ENCODE results near the gene MEMO1.

Gene MEMO1

GRCh38 chr2:32003791-32004190 is 7.0 kb downstream of the MEMO1 start:
- no peak overlapping the region for H3K27ac ChIP-seq
- TF ChIP-seq ZFX (IDR thresholded peaks at IDR 0.05; ENCODE audit: borderline replicate concordance) (no peak), CTCF (IDR thresholded peaks at IDR 0.05) (no peak)

GRCh38 chr2:32002406-32002805 is 8.4 kb downstream of the MEMO1 start:
- H3K27ac ChIP-seq, result no peak overlapping the region
- TF ChIP-seq ZFX (IDR thresholded peaks at IDR 0.05; ENCODE audit: borderline replicate concordance), result no peak
- no peak for TF ChIP-seq CTCF (IDR thresholded peaks at IDR 0.05)

- TF ChIP-seq CTCF (IDR thresholded peaks at IDR 0.05) (no peak), ZFX (IDR thresholded peaks at IDR 0.05; ENCODE audit: borderline replicate concordance) (no peak)
- H3K27ac ChIP-seq, result no peak overlapping the region
These were observed 11.4 kb downstream of the MEMO1 start for GRCh38 chr2:31999438-31999837.

GRCh38 chr2:31998731-31999383 is 12.0 kb downstream of the MEMO1 start:
- TF ChIP-seq CTCF (IDR thresholded peaks at IDR 0.05), result no peak
- no peak for TF ChIP-seq ZFX (IDR thresholded peaks at IDR 0.05; ENCODE audit: borderline replicate concordance)
- H3K27ac ChIP-seq, result no peak overlapping the region

- H3K27ac ChIP-seq, result no peak overlapping the region
- TF ChIP-seq CTCF (IDR thresholded peaks at IDR 0.05) (no peak), ZFX (IDR thresholded peaks at IDR 0.05; ENCODE audit: borderline replicate concordance) (no peak)
These were observed 13.2 kb downstream of the MEMO1 start for GRCh38 chr2:31997653-31998052.

GRCh38 chr2:31996571-31997150 is 14.1 kb downstream of the MEMO1 start:
- no peak for TF ChIP-seq CTCF (IDR thresholded peaks at IDR 0.05)
- TF ChIP-seq ZFX (IDR thresholded peaks at IDR 0.05; ENCODE audit: borderline replicate concordance), result no peak
- no peak overlapping the region for H3K27ac ChIP-seq

- no peak overlapping the region for H3K27ac ChIP-seq
- TF ChIP-seq CTCF (IDR thresholded peaks at IDR 0.05) (no peak), ZFX (IDR thresholded peaks at IDR 0.05; ENCODE audit: borderline replicate concordance) (no peak)
These were observed 17.9 kb downstream of the MEMO1 start for GRCh38 chr2:31992934-31993333.

Measured in 22Rv1 (cell line).